WERI-Rb-1 (cell line): ENCODE measurements around the gene FNIP2.
"Not testable (repeated sequence)": the region's sequence is repeated elsewhere in the genome, so short reads cannot be mapped to it uniquely, and the experiment has no call there.

Experiments used
- DNase-seq: peaks from one replicate; pipeline ENCODE4 v3.0.0-alpha.2; 2020
- H3K27ac ChIP-seq: fragments of 250-450 bp; sonication (Bioruptor Pico); 2 replicates; pipeline ENCODE4 v1.5.1; 2020; ENCODE audit warnings: mild to moderate bottlenecking, moderate library complexity
- H3K27me3 ChIP-seq: fragments of 250-450 bp; sonication (Bioruptor Pico); 2 replicates; pipeline ENCODE4 v1.5.1; 2021; ENCODE audit warnings: mild to moderate bottlenecking, low read depth, moderate library complexity; ENCODE audit not compliant: insufficient read depth, severe bottlenecking
- H3K36me3 ChIP-seq: fragments of 250-450 bp; sonication (Bioruptor Pico); 2 replicates; pipeline ENCODE4 v1.5.1; 2020; ENCODE audit warnings: mild to moderate bottlenecking, moderate library complexity
- H3K4me3 ChIP-seq: 2 replicates; pipeline ENCODE4 v1.5.1; 2011; ENCODE audit warnings: low read depth, mild to moderate bottlenecking, control low read depth, low read length
- H3K9me3 ChIP-seq: fragments of 250-450 bp; sonication (Bioruptor Pico); 2 replicates; pipeline ENCODE4 v1.5.1; 2021; ENCODE audit warnings: mild to moderate bottlenecking, moderate library complexity; ENCODE audit not compliant: severe bottlenecking
- CTCF ChIP-seq: IDR thresholded peaks from 2 replicates; pipeline ENCODE4 v1.5.1; 2011; ENCODE audit warnings: low read depth, mild to moderate bottlenecking, control low read depth, inconsistent platforms, low read length

Gene FNIP2

GRCh38 chr4:158824425-158825274 lies 55.8 kb downstream of the FNIP2 start:
- no peak for TF ChIP-seq CTCF
- no peaks in the 10 kb centered on the region for H3K9me3 ChIP-seq
- no peak overlapping the region for H3K27ac ChIP-seq
- no peaks in the 10 kb centered on the region for H3K27me3 ChIP-seq
- H3K36me3 ChIP-seq = peaks cover 17% of the 10 kb centered on the region
- H3K4me3 ChIP-seq = no peak overlapping the region
- no peak for DNase-seq

GRCh38 chr4:158825433-158826036 lies 56.7 kb downstream of the FNIP2 start:
- Histone ChIP-seq H3K36me3 (peaks cover 21% of the 10 kb centered on the region), H3K27me3 (no peaks in the 10 kb centered on the region), H3K9me3 (no peaks in the 10 kb centered on the region), H3K4me3 (no peak overlapping the region), H3K27ac (no peak overlapping the region)
- no peak for TF ChIP-seq CTCF
- DNase-seq = no peak

DNA sequence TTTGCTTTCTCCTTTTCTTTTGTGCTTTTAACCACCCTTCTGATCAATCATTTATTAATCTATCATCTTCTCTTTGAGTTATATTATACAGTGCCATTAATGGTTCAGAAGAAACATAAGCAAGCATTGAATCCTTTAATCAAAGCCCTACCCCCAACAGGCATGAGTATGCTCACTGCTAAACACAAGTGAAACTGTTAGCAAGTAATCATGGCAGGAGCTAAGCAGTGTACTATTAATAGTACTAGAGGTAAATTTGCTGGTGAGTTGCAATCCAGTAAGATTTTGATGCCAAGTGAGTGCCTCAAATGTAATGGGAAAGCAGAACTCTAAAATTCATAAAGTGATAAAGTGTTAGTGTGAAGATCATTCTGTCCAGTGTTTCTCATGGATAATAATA lies 57.2 kb downstream of the FNIP2 start:
- TF ChIP-seq CTCF = no peak

GRCh38 chr4:158826882-158827281 lies 58.1 kb downstream of the FNIP2 start:
- H3K4me3 ChIP-seq = no peak overlapping the region
- H3K27ac ChIP-seq = no peak overlapping the region
- no peak for DNase-seq
- H3K36me3 ChIP-seq = peaks cover 27% of the 10 kb centered on the region
- no peaks in the 10 kb centered on the region for H3K9me3 ChIP-seq
- no peak for TF ChIP-seq CTCF
- no peaks in the 10 kb centered on the region for H3K27me3 ChIP-seq

More for the DNA sequence above, 57.2 kb downstream of the FNIP2 start:
- H3K9me3 ChIP-seq = no peaks in the 10 kb centered on the region
- H3K27me3 ChIP-seq = no peaks in the 10 kb centered on the region
- H3K27ac ChIP-seq = no peak overlapping the region
- H3K36me3 ChIP-seq = peaks cover 23% of the 10 kb centered on the region
- DNase-seq = no peak
- no peak overlapping the region for H3K4me3 ChIP-seq

- Histone ChIP-seq H3K36me3 (peaks cover 31% of the 10 kb centered on the region), H3K4me3 (no peak overlapping the region), H3K27me3 (no peaks in the 10 kb centered on the region), H3K27ac (no peak overlapping the region), H3K9me3 (no peaks in the 10 kb centered on the region)
- TF ChIP-seq CTCF = no peak
- no peak for DNase-seq
Observed at GRCh38 chr4:158827543-158827981, 58.7 kb downstream of the FNIP2 start.

DNA sequence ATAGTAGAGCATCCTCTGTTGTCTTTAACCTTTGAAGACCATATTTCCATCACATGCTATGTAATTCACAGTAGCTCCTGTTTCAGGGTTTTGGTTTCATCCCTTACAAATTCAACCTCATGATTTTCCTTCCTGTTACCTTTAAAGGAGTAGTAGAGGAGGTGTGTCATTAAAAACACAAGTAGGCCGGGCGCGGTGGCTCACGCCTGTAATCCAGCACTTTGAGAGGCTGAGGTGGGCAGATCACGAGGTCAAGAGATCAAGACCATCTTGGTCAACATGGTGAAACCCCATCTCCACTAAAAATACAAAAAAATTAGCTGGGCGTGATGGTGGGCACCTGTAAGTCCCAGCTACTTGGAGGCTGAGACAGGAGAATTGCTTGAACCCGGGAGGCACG lies 59.3 kb downstream of the FNIP2 start:
- DNase-seq, H3K9me3 ChIP-seq, H3K27ac ChIP-seq, H3K27me3 ChIP-seq, H3K4me3 ChIP-seq: not testable (repeated sequence)
- peaks cover 36% of the 10 kb centered on the region for H3K36me3 ChIP-seq
